Panc1 (cell line): ENCODE results near the gene TPD52L1.

Experiments used
- CTCF ChIP-seq: fragments of 450-650 bp; IDR thresholded peaks from 2 replicates; pipeline ENCODE4 v1.5.1; 2017; ENCODE audit warnings: mild to moderate bottlenecking
- POLR2AphosphoS5 ChIP-seq: IDR thresholded peaks from 2 replicates; pipeline ENCODE4 v1.6.1; 2012; ENCODE audit warnings: mild to moderate bottlenecking, low read depth, low read length, moderate library complexity
- TF ChIP-seq, protein P1 (sequence below), 2 experiments: IDR thresholded peaks; 2 replicates each; pipeline ENCODE4 v1.6.1; 2011 to 2012; ENCODE audit warnings: low read depth in 2 of 2, control low read depth in 1 of 2, low read length in 1 of 2, mild to moderate bottlenecking in 1 of 2, moderate library complexity in 1 of 2; ENCODE audit not compliant: insufficient read depth in 1 of 2

- no peak for TF ChIP-seq CTCF
- TF ChIP-seq, protein P1, sequence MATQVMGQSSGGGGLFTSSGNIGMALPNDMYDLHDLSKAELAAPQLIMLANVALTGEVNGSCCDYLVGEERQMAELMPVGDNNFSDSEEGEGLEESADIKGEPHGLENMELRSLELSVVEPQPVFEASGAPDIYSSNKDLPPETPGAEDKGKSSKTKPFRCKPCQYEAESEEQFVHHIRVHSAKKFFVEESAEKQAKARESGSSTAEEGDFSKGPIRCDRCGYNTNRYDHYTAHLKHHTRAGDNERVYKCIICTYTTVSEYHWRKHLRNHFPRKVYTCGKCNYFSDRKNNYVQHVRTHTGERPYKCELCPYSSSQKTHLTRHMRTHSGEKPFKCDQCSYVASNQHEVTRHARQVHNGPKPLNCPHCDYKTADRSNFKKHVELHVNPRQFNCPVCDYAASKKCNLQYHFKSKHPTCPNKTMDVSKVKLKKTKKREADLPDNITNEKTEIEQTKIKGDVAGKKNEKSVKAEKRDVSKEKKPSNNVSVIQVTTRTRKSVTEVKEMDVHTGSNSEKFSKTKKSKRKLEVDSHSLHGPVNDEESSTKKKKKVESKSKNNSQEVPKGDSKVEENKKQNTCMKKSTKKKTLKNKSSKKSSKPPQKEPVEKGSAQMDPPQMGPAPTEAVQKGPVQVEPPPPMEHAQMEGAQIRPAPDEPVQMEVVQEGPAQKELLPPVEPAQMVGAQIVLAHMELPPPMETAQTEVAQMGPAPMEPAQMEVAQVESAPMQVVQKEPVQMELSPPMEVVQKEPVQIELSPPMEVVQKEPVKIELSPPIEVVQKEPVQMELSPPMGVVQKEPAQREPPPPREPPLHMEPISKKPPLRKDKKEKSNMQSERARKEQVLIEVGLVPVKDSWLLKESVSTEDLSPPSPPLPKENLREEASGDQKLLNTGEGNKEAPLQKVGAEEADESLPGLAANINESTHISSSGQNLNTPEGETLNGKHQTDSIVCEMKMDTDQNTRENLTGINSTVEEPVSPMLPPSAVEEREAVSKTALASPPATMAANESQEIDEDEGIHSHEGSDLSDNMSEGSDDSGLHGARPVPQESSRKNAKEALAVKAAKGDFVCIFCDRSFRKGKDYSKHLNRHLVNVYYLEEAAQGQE (IDR thresholded peaks at IDR 0.05; ENCODE audit: insufficient read depth in 1 of 2, low read depth in 2 of 2, low read length in 1 of 2) = no peak
- no peak for TF ChIP-seq POLR2AphosphoS5
Observed at GRCh38 chr6:125197795-125198269, 44.3 kb downstream of the TPD52L1 start.
